GM12878 (cell line): ENCODE measurements around the gene PLTP. TPM values are rescaled to one million over a fixed set of nuclear protein-coding genes. Genes with fewer than 3 reads are reported as not detected.

ENCODE experiments used
- ATAC-seq: fragments of 200-7000 bp; cut with Tn5 transposase; 3 replicates; pipeline ENCODE4 v1.9.1; 2020; ENCODE audit warnings: mild to moderate bottlenecking, moderate library complexity
- BruUV-seq: library from RNA; stranded (reverse); fragments of 400-500 nt; replicated peaks from 2 replicates; lab custom pipeline; 2021; lab: Mats Ljungman, UMichigan
- CTCF ChIA-PET: fragments of 300-600 bp; sonication (Branson Sonifier 250); formaldehyde crosslinking; extraction: SDS; loops from one replicate; lab custom pipeline; 2021; ENCODE audit warnings: inconsistent platforms; lab: Yijun Ruan, JAX
- POLR2A ChIA-PET: fragments of 350-600 bp; formaldehyde crosslinking; extraction: SDS; loops from one replicate; lab custom pipeline; 2021; ENCODE audit warnings: inconsistent platforms; lab: Charles Lee
- RAD21 ChIA-PET: fragments of 300-600 bp; sonication (Branson Sonifier 250); formaldehyde crosslinking; loops from one replicate; lab custom pipeline; 2023; ENCODE audit warnings: antibody characterized with exemption; ENCODE audit not compliant: unreplicated experiment; lab: Charles Lee
- SMC1A ChIA-PET: fragments of 300-600 bp; sonication (Branson Sonifier 250); formaldehyde crosslinking; loops from one replicate; lab custom pipeline; 2023; ENCODE audit not compliant: unreplicated experiment, uncharacterized antibody; lab: Charles Lee
- DNase-seq: peaks from one replicate; pipeline ENCODE4 v3.0.0-alpha.2; 2011; ENCODE audit warnings: low read depth, low spot score
- FAIRE-seq: peaks from 3 replicates; lab custom pipeline; 2011; peaks lifted over from hg19 to GRCh38; lab: Jason Lieb, UNC
- H2AFZ ChIP-seq: 2 replicates; pipeline ENCODE4 v1.6.0; 2011; ENCODE audit warnings: low read depth, low read length, control low read depth; ENCODE audit not compliant: control insufficient read depth
- H3K27ac ChIP-seq: 2 replicates; pipeline ENCODE4 v1.5.1; 2011; ENCODE audit warnings: control low read depth; ENCODE audit not compliant: control insufficient read depth, insufficient read depth
- H3K27me3 ChIP-seq, 2 experiments: replicated peaks in 1 of 2; 2 replicates each; pipeline versions ENCODE4 v1.6.0 to v1.6.1; 2011; ENCODE audit warnings: low read length in 1 of 2; ENCODE audit not compliant: control insufficient read depth in 2 of 2, insufficient read depth in 2 of 2
- H3K36me3 ChIP-seq, 2 experiments: 2 replicates each; pipeline ENCODE4 v1.5.1; 2011; ENCODE audit warnings: low read length in 1 of 2; ENCODE audit not compliant: control insufficient read depth in 2 of 2, insufficient read depth in 2 of 2
- H3K4me1 ChIP-seq: 2 replicates; pipeline ENCODE4 v1.6.1; 2011; ENCODE audit warnings: mild to moderate bottlenecking, low read length, moderate library complexity, mixed read lengths; ENCODE audit not compliant: control insufficient read depth, insufficient read depth
- H3K4me2 ChIP-seq: 2 replicates; pipeline ENCODE4 v1.6.0; 2011; ENCODE audit warnings: control low read depth; ENCODE audit not compliant: control insufficient read depth, insufficient read depth
- H3K4me3 ChIP-seq: fragments of 200-600 bp; sonication (generic); 2 replicates; pipeline ENCODE4 v1.5.1; 2016
- H3K79me2 ChIP-seq: 2 replicates; pipeline ENCODE4 v1.6.0; 2011; ENCODE audit warnings: low read length; ENCODE audit not compliant: control insufficient read depth, insufficient read depth
- H3K9ac ChIP-seq: 2 replicates; pipeline ENCODE4 v1.8.0; 2011; ENCODE audit warnings: low read length, control low read depth, mixed read lengths; ENCODE audit not compliant: control insufficient read depth, insufficient read depth
- H3K9me3 ChIP-seq: replicated peaks from 3 replicates; pipeline ENCODE4 v1.5.1; 2011; ENCODE audit warnings: mild to moderate bottlenecking, low read length; ENCODE audit not compliant: control insufficient read depth, insufficient read depth
- H4K20me1 ChIP-seq: 2 replicates; pipeline ENCODE4 v1.6.0; 2011; ENCODE audit not compliant: control insufficient read depth, insufficient read depth
- ATF2 ChIP-seq: IDR thresholded peaks from 2 replicates; pipeline ENCODE4 v1.6.1; 2012; ENCODE audit warnings: low read length, inconsistent platforms
- CBX3 ChIP-seq: fragments of 200-600 bp; sonication (generic); IDR thresholded peaks from 2 replicates; pipeline ENCODE4 v1.6.1; 2016; ENCODE audit warnings: low read depth, borderline replicate concordance
- CEBPB ChIP-seq, 2 experiments: fragments of 150-350 bp in 1 of 2; IDR thresholded peaks; 2 replicates each; pipeline ENCODE4 v1.6.1; 2012 to 2014; ENCODE audit warnings: low read depth in 2 of 2, low read length in 2 of 2, borderline replicate concordance in 1 of 2, inconsistent platforms in 1 of 2
- CHD2 ChIP-seq: IDR thresholded peaks from 2 replicates; pipeline ENCODE4 v1.6.1; 2011; ENCODE audit warnings: low read depth, low read length, improper control_type of control experiment, borderline replicate concordance
- CTCF ChIP-seq, 3 experiments: IDR thresholded peaks in 2 of 3; conservative IDR thresholded peaks in 1 of 3; 2 replicates each; pipeline ENCODE4 v1.5.1; 2011; ENCODE audit warnings: low read depth in 3 of 3, low read length in 3 of 3, mild to moderate bottlenecking in 3 of 3, control low read depth in 2 of 3, moderate library complexity in 2 of 3, inconsistent platforms in 1 of 3, mixed read lengths in 1 of 3; ENCODE audit not compliant: control insufficient read depth in 2 of 3, insufficient read depth in 1 of 3; ENCODE audit errors: extremely low read depth in 1 of 3
- MTA3 ChIP-seq: IDR thresholded peaks from 2 replicates; pipeline ENCODE4 v1.6.1; 2012; ENCODE audit warnings: low read length, inconsistent platforms, borderline replicate concordance
- NR2C2 ChIP-seq: IDR thresholded peaks from 2 replicates; pipeline ENCODE4 v1.6.1; 2011; ENCODE audit warnings: borderline replicate concordance, low read depth; ENCODE audit not compliant: control insufficient read depth, insufficient read length
- RAD21 ChIP-seq: IDR thresholded peaks from 2 replicates; pipeline ENCODE4 v1.6.1; 2011; ENCODE audit warnings: mild to moderate bottlenecking, low read depth, low read length, moderate library complexity; ENCODE audit not compliant: insufficient read depth
- RUNX3 ChIP-seq: IDR thresholded peaks from 2 replicates; pipeline ENCODE4 v1.6.1; 2012; ENCODE audit warnings: low read length, inconsistent platforms
- SREBF1 ChIP-seq: IDR thresholded peaks from 2 replicates; pipeline ENCODE4 v1.6.1; 2012; ENCODE audit warnings: mild to moderate bottlenecking, low read length
- SREBF2 ChIP-seq: IDR thresholded peaks from 2 replicates; pipeline ENCODE4 v1.6.1; 2012; ENCODE audit warnings: mild to moderate bottlenecking, low read length
- TCF3 ChIP-seq: IDR thresholded peaks from 2 replicates; pipeline ENCODE4 v1.6.1; 2012; ENCODE audit warnings: low read depth, mild to moderate bottlenecking, low read length, borderline replicate concordance; ENCODE audit not compliant: insufficient read depth
- ZNF24 ChIP-seq: fragments of 450-650 bp; IDR thresholded peaks from 2 replicates; pipeline ENCODE4 v1.6.1; 2017; ENCODE audit warnings: antibody characterized with exemption, mild to moderate bottlenecking
- ZNF687 ChIP-seq: fragments of 450-650 bp; IDR thresholded peaks from 2 replicates; pipeline ENCODE4 v1.6.1; 2017; ENCODE audit warnings: mild to moderate bottlenecking, moderate library complexity
- WGBS: methylation state at CpG from one replicate; pipeline ENCODE4 v1.1.6; 2016; ENCODE audit warnings: low lambda C conversion rate; ENCODE audit not compliant: insufficient replicate concordance, insufficient coverage; ENCODE audit errors: missing lambda C conversion rate; 5-methylcytosine and 5-hydroxymethylcytosine counted together
- in situ Hi-C: fragments of 300-500 bp; cut with MboI; formaldehyde crosslinking; loops from 9 replicates; pipeline ENCODE4 v1.14.3; 2018; ENCODE audit warnings: mixed read lengths
- intact Hi-C: fragments of 100-400 bp; cut with micrococcal nuclease; formaldehyde crosslinking; loops from one replicate; pipeline ENCODE4 v1.14.2; 2022; ENCODE audit not compliant: unreplicated experiment
- polyA plus RNA-seq, 11 experiments: library from polyadenylated mRNA; depleted of rRNA in 4 of 11; unstranded in 6 of 11; stranded (reverse) in 5 of 11; fragments of >200 nt; fragmentation: Nextera tagmentation in 4 of 11; fragmentation: Illumina TruSeq in 1 of 11; extraction: Ambion mirVana in 4 of 11; extraction: Trizol in 1 of 11; gene quantifications; 1 replicate in 1 of 11; 2 replicates in 10 of 11; pipeline versions ENCODE4 v1.2.1 to v1.2.3, GENCODE V29; 2011 to 2016; ENCODE audit warnings: inconsistent platforms in 2 of 11, missing spikeins in 2 of 11, low read depth in 1 of 11
- total RNA-seq, 4 experiments: library from RNA; depleted of rRNA in 3 of 4; stranded (reverse); fragments of >200 nt in 3 of 4; fragmentation: Illumina TruSeq in 1 of 4; extraction: Trizol in 1 of 4; gene quantifications; 2 replicates each; pipeline versions ENCODE4 v1.2.1 to v1.2.3, GENCODE V29; 2013 to 2021

The PLTP gene
- total and polyA plus RNA-seq, 10 of the 15 experiments (the other 5 are each of a cell fraction or from before 2014, with no cell fraction given), result 1.6 to 17.0 (median 7.6) TPM

GRCh38 chr20:45908084-45908483 lies 3.9 kb downstream of the PLTP start:
- in situ Hi-C loops (no loop called here), intact Hi-C loops (no loop called here)
- H3K9me3 ChIP-seq, result no peaks in the 10 kb centered on the region
- ChIA-PET SMC1A (no interaction called here), CTCF (interaction anchor here (1.2 kb wide), 1 partner anchor 109 kb away, joined by 3 read pairs; no protein-coding TSS in a partner anchor), POLR2A (interaction anchor here (1.7 kb wide), 1 partner anchor 29 kb away, joined by 4 read pairs; no protein-coding TSS in a partner anchor), RAD21 (no interaction called here)
- H3K9ac ChIP-seq, result no peak overlapping the region
- H4K20me1 ChIP-seq, result no peaks in the 10 kb centered on the region
- no peaks in the 10 kb centered on the region for H3K36me3 ChIP-seq
- FAIRE-seq, result no peak
- H3K27me3 ChIP-seq, result no peaks in the 10 kb centered on the region
- TF ChIP-seq ZNF687, result no peak
- TF ChIP-seq CEBPB (IDR thresholded peaks at IDR 0.05; ENCODE audit: borderline replicate concordance in 1 of 2, low read depth in 2 of 2, low read length in 2 of 2), result no peak
- no peak for TF ChIP-seq ATF2
- no peak for TF ChIP-seq SREBF2
- TF ChIP-seq CTCF (IDR thresholded peaks at IDR 0.05 in 2 of 3, conservative IDR thresholded peaks at IDR 0.05 in 1 of 3; ENCODE audit: control insufficient read depth in 2 of 3, extremely low read depth in 1 of 3, insufficient read depth in 1 of 3, low read depth in 3 of 3, low read length in 3 of 3), result no peak
- no peak for TF ChIP-seq ZNF24
- no peak for TF ChIP-seq CBX3
- no peak for TF ChIP-seq TCF3
- TF ChIP-seq RUNX3, result no peak
- TF ChIP-seq MTA3, result no peak
- TF ChIP-seq CHD2, result no peak
- TF ChIP-seq SREBF1, result no peak
- no peak for TF ChIP-seq RAD21
- TF ChIP-seq NR2C2, result no peak
- no peak overlapping the region for H2AFZ ChIP-seq
- WGBS, result 94% methylated on average over 2 of the region's 2 CpGs
- H3K4me2 ChIP-seq, result no peak overlapping the region
- no peak for DNase-seq
- H3K4me1 ChIP-seq, result peaks cover 15% of the 10 kb centered on the region
- BruUV-seq, result no TSS peak
- no peak overlapping the region for H3K4me3 ChIP-seq
- no peaks in the 10 kb centered on the region for H3K79me2 ChIP-seq
- H3K27ac ChIP-seq, result no peak overlapping the region
- ATAC-seq, result no peak
